ENCODE measurements around the gene CCDC85C. TPM values are rescaled to one million over a fixed set of nuclear protein-coding genes. Genes with fewer than 3 reads are reported as not detected.

CCDC85C gene
- polyA plus RNA-seq, 1 of the 3 experiments (the other 2 are of a cell fraction), result 9.6 TPM

DNA sequence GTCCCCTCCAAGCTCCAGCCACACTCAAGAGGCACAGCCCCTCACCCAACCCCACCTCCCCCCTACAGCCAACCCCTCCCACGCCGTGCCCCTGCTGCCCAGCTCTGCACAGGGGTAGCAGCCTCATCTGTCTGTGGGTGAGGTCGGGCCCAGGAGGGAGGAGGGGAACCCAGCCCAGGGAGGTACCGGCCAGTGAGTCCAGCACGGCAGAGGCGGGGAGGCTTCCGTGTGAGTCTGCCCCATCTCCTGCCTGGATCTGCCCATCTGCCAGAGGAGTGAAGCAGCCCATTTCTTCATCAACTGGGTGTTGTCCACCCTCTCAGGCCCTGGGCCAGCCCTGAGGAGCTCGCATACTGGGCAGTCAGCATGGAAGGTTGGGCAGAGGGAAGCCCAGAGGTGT lies 68.6 kb downstream of the CCDC85C start:
- ChIA-PET POLR2A (interaction anchor here (2.3 kb wide), 1 partner anchor 11 kb away, joined by 6 read pairs; no protein-coding TSS in a partner anchor), CTCF (interaction anchor here (1.0 to 1.9 kb wide), 4 partner anchors 11 to 271 kb away, joined by 3 to 5 read pairs (median 4); no protein-coding TSS in a partner anchor)
- no peak overlapping the region for H3K9ac ChIP-seq
- no peaks in the 10 kb centered on the region for H3K27me3 ChIP-seq (ENCODE audit: insufficient read depth)
- H2AFZ ChIP-seq (ENCODE audit: low read depth), result no peak overlapping the region
- H3K4me2 ChIP-seq, result peak overlapping the region; percentile 55; the same call in 1 of the 2 replicates
- peaks cover 40 to 50% of the 10 kb centered on the region in 2 experiments; a peak in 3 of 4 replicates for H3K4me1 ChIP-seq (ENCODE audit: control insufficient read depth in 1 of 2, insufficient read depth in 2 of 2, low read depth in 1 of 2, low read length in 1 of 2)
- TF ChIP-seq SIN3A (IDR thresholded peaks at IDR 0.05; ENCODE audit: borderline replicate concordance, low read depth, low read length), result no peak
- no peak for TF ChIP-seq NFIC (IDR thresholded peaks at IDR 0.05; ENCODE audit: borderline replicate concordance)
- TF ChIP-seq RCOR1 (IDR thresholded peaks at IDR 0.05; ENCODE audit: low read length), result no peak
- TF ChIP-seq, protein P1, sequence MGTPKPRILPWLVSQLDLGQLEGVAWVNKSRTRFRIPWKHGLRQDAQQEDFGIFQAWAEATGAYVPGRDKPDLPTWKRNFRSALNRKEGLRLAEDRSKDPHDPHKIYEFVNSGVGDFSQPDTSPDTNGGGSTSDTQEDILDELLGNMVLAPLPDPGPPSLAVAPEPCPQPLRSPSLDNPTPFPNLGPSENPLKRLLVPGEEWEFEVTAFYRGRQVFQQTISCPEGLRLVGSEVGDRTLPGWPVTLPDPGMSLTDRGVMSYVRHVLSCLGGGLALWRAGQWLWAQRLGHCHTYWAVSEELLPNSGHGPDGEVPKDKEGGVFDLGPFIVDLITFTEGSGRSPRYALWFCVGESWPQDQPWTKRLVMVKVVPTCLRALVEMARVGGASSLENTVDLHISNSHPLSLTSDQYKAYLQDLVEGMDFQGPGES (IDR thresholded peaks at IDR 0.05; ENCODE audit: low read depth, low read length), result no peak
- no peak for TF ChIP-seq NRF1 (IDR thresholded peaks at IDR 0.05; ENCODE audit: low read depth, low read length)
- TF ChIP-seq, protein P2, sequence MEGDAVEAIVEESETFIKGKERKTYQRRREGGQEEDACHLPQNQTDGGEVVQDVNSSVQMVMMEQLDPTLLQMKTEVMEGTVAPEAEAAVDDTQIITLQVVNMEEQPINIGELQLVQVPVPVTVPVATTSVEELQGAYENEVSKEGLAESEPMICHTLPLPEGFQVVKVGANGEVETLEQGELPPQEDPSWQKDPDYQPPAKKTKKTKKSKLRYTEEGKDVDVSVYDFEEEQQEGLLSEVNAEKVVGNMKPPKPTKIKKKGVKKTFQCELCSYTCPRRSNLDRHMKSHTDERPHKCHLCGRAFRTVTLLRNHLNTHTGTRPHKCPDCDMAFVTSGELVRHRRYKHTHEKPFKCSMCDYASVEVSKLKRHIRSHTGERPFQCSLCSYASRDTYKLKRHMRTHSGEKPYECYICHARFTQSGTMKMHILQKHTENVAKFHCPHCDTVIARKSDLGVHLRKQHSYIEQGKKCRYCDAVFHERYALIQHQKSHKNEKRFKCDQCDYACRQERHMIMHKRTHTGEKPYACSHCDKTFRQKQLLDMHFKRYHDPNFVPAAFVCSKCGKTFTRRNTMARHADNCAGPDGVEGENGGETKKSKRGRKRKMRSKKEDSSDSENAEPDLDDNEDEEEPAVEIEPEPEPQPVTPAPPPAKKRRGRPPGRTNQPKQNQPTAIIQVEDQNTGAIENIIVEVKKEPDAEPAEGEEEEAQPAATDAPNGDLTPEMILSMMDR (IDR thresholded peaks at IDR 0.05), result no peak
- TF ChIP-seq, protein P3, sequence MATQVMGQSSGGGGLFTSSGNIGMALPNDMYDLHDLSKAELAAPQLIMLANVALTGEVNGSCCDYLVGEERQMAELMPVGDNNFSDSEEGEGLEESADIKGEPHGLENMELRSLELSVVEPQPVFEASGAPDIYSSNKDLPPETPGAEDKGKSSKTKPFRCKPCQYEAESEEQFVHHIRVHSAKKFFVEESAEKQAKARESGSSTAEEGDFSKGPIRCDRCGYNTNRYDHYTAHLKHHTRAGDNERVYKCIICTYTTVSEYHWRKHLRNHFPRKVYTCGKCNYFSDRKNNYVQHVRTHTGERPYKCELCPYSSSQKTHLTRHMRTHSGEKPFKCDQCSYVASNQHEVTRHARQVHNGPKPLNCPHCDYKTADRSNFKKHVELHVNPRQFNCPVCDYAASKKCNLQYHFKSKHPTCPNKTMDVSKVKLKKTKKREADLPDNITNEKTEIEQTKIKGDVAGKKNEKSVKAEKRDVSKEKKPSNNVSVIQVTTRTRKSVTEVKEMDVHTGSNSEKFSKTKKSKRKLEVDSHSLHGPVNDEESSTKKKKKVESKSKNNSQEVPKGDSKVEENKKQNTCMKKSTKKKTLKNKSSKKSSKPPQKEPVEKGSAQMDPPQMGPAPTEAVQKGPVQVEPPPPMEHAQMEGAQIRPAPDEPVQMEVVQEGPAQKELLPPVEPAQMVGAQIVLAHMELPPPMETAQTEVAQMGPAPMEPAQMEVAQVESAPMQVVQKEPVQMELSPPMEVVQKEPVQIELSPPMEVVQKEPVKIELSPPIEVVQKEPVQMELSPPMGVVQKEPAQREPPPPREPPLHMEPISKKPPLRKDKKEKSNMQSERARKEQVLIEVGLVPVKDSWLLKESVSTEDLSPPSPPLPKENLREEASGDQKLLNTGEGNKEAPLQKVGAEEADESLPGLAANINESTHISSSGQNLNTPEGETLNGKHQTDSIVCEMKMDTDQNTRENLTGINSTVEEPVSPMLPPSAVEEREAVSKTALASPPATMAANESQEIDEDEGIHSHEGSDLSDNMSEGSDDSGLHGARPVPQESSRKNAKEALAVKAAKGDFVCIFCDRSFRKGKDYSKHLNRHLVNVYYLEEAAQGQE (IDR thresholded peaks at IDR 0.05; ENCODE audit: low read depth, low read length), result no peak
- TF ChIP-seq, protein P4, sequence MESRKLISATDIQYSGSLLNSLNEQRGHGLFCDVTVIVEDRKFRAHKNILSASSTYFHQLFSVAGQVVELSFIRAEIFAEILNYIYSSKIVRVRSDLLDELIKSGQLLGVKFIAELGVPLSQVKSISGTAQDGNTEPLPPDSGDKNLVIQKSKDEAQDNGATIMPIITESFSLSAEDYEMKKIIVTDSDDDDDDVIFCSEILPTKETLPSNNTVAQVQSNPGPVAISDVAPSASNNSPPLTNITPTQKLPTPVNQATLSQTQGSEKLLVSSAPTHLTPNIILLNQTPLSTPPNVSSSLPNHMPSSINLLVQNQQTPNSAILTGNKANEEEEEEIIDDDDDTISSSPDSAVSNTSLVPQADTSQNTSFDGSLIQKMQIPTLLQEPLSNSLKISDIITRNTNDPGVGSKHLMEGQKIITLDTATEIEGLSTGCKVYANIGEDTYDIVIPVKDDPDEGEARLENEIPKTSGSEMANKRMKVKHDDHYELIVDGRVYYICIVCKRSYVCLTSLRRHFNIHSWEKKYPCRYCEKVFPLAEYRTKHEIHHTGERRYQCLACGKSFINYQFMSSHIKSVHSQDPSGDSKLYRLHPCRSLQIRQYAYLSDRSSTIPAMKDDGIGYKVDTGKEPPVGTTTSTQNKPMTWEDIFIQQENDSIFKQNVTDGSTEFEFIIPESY (IDR thresholded peaks at IDR 0.05; ENCODE audit: borderline replicate concordance, low read depth), result no peak
- no peak for TF ChIP-seq TAF1 (IDR thresholded peaks at IDR 0.05; ENCODE audit: borderline replicate concordance, low read depth, low read length)
- no peak for TF ChIP-seq TCF12 (IDR thresholded peaks at IDR 0.05)
- TF ChIP-seq, protein P5, sequence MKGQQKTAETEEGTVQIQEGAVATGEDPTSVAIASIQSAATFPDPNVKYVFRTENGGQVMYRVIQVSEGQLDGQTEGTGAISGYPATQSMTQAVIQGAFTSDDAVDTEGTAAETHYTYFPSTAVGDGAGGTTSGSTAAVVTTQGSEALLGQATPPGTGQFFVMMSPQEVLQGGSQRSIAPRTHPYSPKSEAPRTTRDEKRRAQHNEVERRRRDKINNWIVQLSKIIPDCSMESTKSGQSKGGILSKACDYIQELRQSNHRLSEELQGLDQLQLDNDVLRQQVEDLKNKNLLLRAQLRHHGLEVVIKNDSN (IDR thresholded peaks at IDR 0.05; ENCODE audit: borderline replicate concordance, low read depth), result no peak
- TF ChIP-seq CHD2 (IDR thresholded peaks at IDR 0.05; ENCODE audit: low read length, partially characterized antibody), result no peak
- no peak for TF ChIP-seq ELF1 (IDR thresholded peaks at IDR 0.05)
- no peak for TF ChIP-seq RXRA (IDR thresholded peaks at IDR 0.05; ENCODE audit: borderline replicate concordance, low read depth)
- TF ChIP-seq FOSL2 (IDR thresholded peaks at IDR 0.05; ENCODE audit: borderline replicate concordance, low read depth), result no peak
- TF ChIP-seq TEAD4 (IDR thresholded peaks at IDR 0.05; ENCODE audit: borderline replicate concordance, insufficient read depth), result no peak
- no peak for TF ChIP-seq FOXM1 (IDR thresholded peaks at IDR 0.05; ENCODE audit: low read depth)
- TF ChIP-seq FOXJ3 (CRISPR knock-in tag; IDR thresholded peaks at IDR 0.05), result no peak
- no peak for TF ChIP-seq MXI1 (IDR thresholded peaks at IDR 0.05; ENCODE audit: low read depth, low read length)
- H3F3A ChIP-seq (replicated peaks; ENCODE audit: insufficient read depth), result peaks cover 4% of the 10 kb centered on the region
- peaks cover 79% of the 10 kb centered on the region for H3K79me2 ChIP-seq (ENCODE audit: insufficient read depth)
- no peak for DNase-seq
- H3K27ac ChIP-seq (ENCODE audit: low read depth in 2 of 2, low read length in 1 of 2), result peak overlapping the region in 1 of 2 experiments; percentile 56; a peak in 2 of 4 replicates
- H3K9me3 ChIP-seq, result no peaks in the 10 kb centered on the region
- 100% methylated on average over 1 of the region's 8 CpGs for WGBS (ENCODE audit: low lambda C conversion rate)
- no peaks in the 10 kb centered on the region for H3K36me3 ChIP-seq (replicated peaks in 1 of 2; ENCODE audit: control insufficient read depth in 1 of 2, insufficient read depth in 2 of 2, low read length in 1 of 2)
- no peaks in the 10 kb centered on the region for H4K20me1 ChIP-seq (ENCODE audit: insufficient read depth)
- H3K4me3 ChIP-seq (ENCODE audit: low read depth in 2 of 2, low read length in 1 of 2), result no peak overlapping the region
- no peaks in the 10 kb centered on the region for H3K9me2 ChIP-seq
